IMR-90 (cell line): ENCODE results near the gene UNC93A.

Experiments used
- CEBPB ChIP-seq: IDR thresholded peaks from 2 replicates; pipeline ENCODE4 v1.6.1; 2012; ENCODE audit warnings: low read depth, low read length, improper control_type of control experiment
- CTCF ChIP-seq: conservative IDR thresholded peaks from 2 replicates; pipeline ENCODE4 v1.5.1; 2012; ENCODE audit warnings: mild to moderate bottlenecking, low read depth, low read length, improper control_type of control experiment
- ELK1 ChIP-seq: fragments of 150-350 bp; IDR thresholded peaks from 2 replicates; pipeline ENCODE4 v1.6.1; 2016; ENCODE audit warnings: low read depth, mild to moderate bottlenecking, low read length, moderate library complexity, borderline replicate concordance
- MAZ ChIP-seq: IDR thresholded peaks from 2 replicates; pipeline ENCODE4 v1.6.1; 2012; ENCODE audit warnings: low read depth, mild to moderate bottlenecking, low read length, improper control_type of control experiment, moderate library complexity, borderline replicate concordance
- MXI1 ChIP-seq: IDR thresholded peaks from 2 replicates; pipeline ENCODE4 v1.6.1; 2012; ENCODE audit warnings: low read depth, mild to moderate bottlenecking, low read length, moderate library complexity, borderline replicate concordance
- POLR2A ChIP-seq: IDR thresholded peaks from 2 replicates; pipeline ENCODE4 v1.6.1; 2012; ENCODE audit warnings: mild to moderate bottlenecking, low read depth, low read length
- RAD21 ChIP-seq: IDR thresholded peaks from 2 replicates; pipeline ENCODE4 v1.6.1; 2012; ENCODE audit warnings: low read length, improper control_type of control experiment
- RFX5 ChIP-seq: IDR thresholded peaks from 2 replicates; pipeline ENCODE4 v1.8.0; 2012; ENCODE audit warnings: low read depth, mild to moderate bottlenecking, low read length, moderate library complexity
- SMC3 ChIP-seq: fragments of 150-350 bp; IDR thresholded peaks from 2 replicates; pipeline ENCODE4 v1.6.1; 2016; ENCODE audit warnings: low read depth, mild to moderate bottlenecking, antibody characterized with exemption, low read length, moderate library complexity
- USF2 ChIP-seq: fragments of 150-350 bp; IDR thresholded peaks from 2 replicates; pipeline ENCODE4 v1.6.1; 2017; ENCODE audit warnings: mild to moderate bottlenecking, antibody characterized with exemption, low read length, low read depth

GRCh38 chr6:167293088-167293589, 2.0 kb downstream of the UNC93A start:
- TF ChIP-seq CTCF = no peak
- TF ChIP-seq MAZ = no peak
- no peak for TF ChIP-seq RFX5
- no peak for TF ChIP-seq CEBPB
- no peak for TF ChIP-seq RAD21
- no peak for TF ChIP-seq SMC3
- no peak for TF ChIP-seq MXI1
- TF ChIP-seq POLR2A = no peak
- TF ChIP-seq ELK1 = no peak
- no peak for TF ChIP-seq USF2
